ENCODE measurements around the gene WNT3A.

GRCh38 chr1:228041316-228041715, 34.5 kb downstream of the WNT3A start:
- TF ChIP-seq CTCF (IDR thresholded peaks at IDR 0.05 in 8 of 11, conservative IDR thresholded peaks at IDR 0.05 in 3 of 11) (no peak), POLR2AphosphoS5 (IDR thresholded peaks at IDR 0.05) (no peak), POLR2A (IDR thresholded peaks at IDR 0.05) (no peak)

Measured in spleen (tissue), 7 donors.